Spleen (tissue), 7 donors: Measurements from ENCODE around the gene TMEM178B.

Experiments used
- POLR2AphosphoS5 ChIP-seq, 3 donors: sonication (generic); formaldehyde crosslinking; IDR thresholded peaks; one replicate each; pipeline ENCODE4 v1.5.1; 2017; ENCODE audit warnings: antibody characterized with exemption in 3 of 3
- TF ChIP-seq, protein P1 (sequence below), 11 experiments: fragments of 200-600 bp in 7 of 11; fragments of 450-650 bp in 4 of 11; sonication (generic) in 4 of 11; IDR thresholded peaks in 8 of 11; conservative IDR thresholded peaks in 3 of 11; 1 replicate in 7 of 11; 2 replicates in 4 of 11; pipeline versions ENCODE4 v1.4.0 to v1.8.0; 2016 to 2021; ENCODE audit warnings: antibody characterized with exemption in 11 of 11, inconsistent platforms in 4 of 11, mild to moderate bottlenecking in 1 of 11
- donor health status: DM: no; HTN: no; CAD: no; lungs with moderate emphysema.
- donor health status: DM: no; HTN: no; CAD: no.
- donor health status: DM: no; HTN: no; CAD: no.

GRCh38 chr7:141045126-141045841 is 28.6 kb upstream of the TMEM178B start:
- TF ChIP-seq POLR2AphosphoS5 (IDR thresholded peaks at IDR 0.05) = no peak
- TF ChIP-seq, protein P1, sequence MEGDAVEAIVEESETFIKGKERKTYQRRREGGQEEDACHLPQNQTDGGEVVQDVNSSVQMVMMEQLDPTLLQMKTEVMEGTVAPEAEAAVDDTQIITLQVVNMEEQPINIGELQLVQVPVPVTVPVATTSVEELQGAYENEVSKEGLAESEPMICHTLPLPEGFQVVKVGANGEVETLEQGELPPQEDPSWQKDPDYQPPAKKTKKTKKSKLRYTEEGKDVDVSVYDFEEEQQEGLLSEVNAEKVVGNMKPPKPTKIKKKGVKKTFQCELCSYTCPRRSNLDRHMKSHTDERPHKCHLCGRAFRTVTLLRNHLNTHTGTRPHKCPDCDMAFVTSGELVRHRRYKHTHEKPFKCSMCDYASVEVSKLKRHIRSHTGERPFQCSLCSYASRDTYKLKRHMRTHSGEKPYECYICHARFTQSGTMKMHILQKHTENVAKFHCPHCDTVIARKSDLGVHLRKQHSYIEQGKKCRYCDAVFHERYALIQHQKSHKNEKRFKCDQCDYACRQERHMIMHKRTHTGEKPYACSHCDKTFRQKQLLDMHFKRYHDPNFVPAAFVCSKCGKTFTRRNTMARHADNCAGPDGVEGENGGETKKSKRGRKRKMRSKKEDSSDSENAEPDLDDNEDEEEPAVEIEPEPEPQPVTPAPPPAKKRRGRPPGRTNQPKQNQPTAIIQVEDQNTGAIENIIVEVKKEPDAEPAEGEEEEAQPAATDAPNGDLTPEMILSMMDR (IDR thresholded peaks at IDR 0.05 in 8 of 11, conservative IDR thresholded peaks at IDR 0.05 in 3 of 11) = no peak
